Left ventricle myocardium inferior (tissue), 1 donor: ENCODE measurements around the gene SLC5A2. TPM values are rescaled to one million over a fixed set of nuclear protein-coding genes. Genes with fewer than 3 reads are reported as not detected.
"Not testable (repeated sequence)": the region's sequence is repeated elsewhere in the genome, so short reads cannot be mapped to it uniquely, and the experiment has no call there.

Source experiments
- DNase-seq: peaks from one replicate; pipeline ENCODE4 v3.0.0-alpha.2; 2020
- H3K27ac ChIP-seq: fragments of 200-600 bp; replicated peaks from 2 replicates; pipeline ENCODE4 v1.8.0; 2021
- H3K27me3 ChIP-seq: fragments of 200-600 bp; 2 replicates; pipeline ENCODE4 v1.8.0; 2021; ENCODE audit warnings: low read depth
- H3K36me3 ChIP-seq: fragments of 200-600 bp; 2 replicates; pipeline ENCODE4 v1.8.0; 2021
- H3K4me1 ChIP-seq: fragments of 200-600 bp; 2 replicates; pipeline ENCODE4 v1.8.0; 2021
- H3K4me3 ChIP-seq: fragments of 200-600 bp; 2 replicates; pipeline ENCODE4 v1.8.0; 2021; ENCODE audit warnings: mild to moderate bottlenecking, moderate library complexity
- H3K9me3 ChIP-seq: fragments of 200-600 bp; replicated peaks from 2 replicates; pipeline ENCODE4 v1.8.0; 2021
- CTCF ChIP-seq: fragments of 200-600 bp; IDR thresholded peaks from 2 replicates; pipeline ENCODE4 v1.8.0; 2021; ENCODE audit warnings: antibody characterized with exemption, mild to moderate bottlenecking, borderline replicate concordance
- intact Hi-C: fragments of 100-400 bp; cut with micrococcal nuclease; formaldehyde crosslinking; loops from one replicate; pipeline ENCODE4 v1.11.0; 2022
- total RNA-seq: library from RNA; stranded (reverse); fragmentation: NEBNext Ultra II Directional; extraction: Animal tissue kit (Norgen Biotek cat#: 25700); gene quantifications from one replicate; pipeline ENCODE4 v1.2.1, GENCODE V29; 2021
- donor health status: DM: no; HTN: yes; CAD: no; lungs with severe emphysema.

Gene SLC5A2
- total RNA-seq, 1 donor from 2014 or later, result not detected

GRCh38 chr16:31513884-31514283 lies 31.0 kb downstream of the SLC5A2 start:
- no peak for TF ChIP-seq CTCF
- intact Hi-C loops, result no loop called here
- Histone ChIP-seq H3K27ac (no peak overlapping the region), H3K27me3 (no peaks in the 10 kb centered on the region), H3K36me3 (no peaks in the 10 kb centered on the region), H3K9me3 (no peaks in the 10 kb centered on the region), H3K4me1 (peaks cover 13% of the 10 kb centered on the region), H3K4me3 (no peak overlapping the region)
- no peak for DNase-seq

GRCh38 chr16:31517800-31518402 lies 35.0 kb downstream of the SLC5A2 start:
- Histone ChIP-seq H3K27ac (no peak overlapping the region), H3K36me3 (no peaks in the 10 kb centered on the region), H3K27me3 (no peaks in the 10 kb centered on the region), H3K9me3 (no peaks in the 10 kb centered on the region), H3K4me1 (no peaks in the 10 kb centered on the region), H3K4me3 (no peak overlapping the region)
- intact Hi-C loops, result no loop called here
- no peak for DNase-seq
- TF ChIP-seq CTCF, result no peak

GRCh38 chr16:31519759-31520431 lies 37.0 kb downstream of the SLC5A2 start:
- Histone ChIP-seq H3K4me1 (no peaks in the 10 kb centered on the region), H3K27me3 (no peaks in the 10 kb centered on the region), H3K4me3 (no peak overlapping the region), H3K36me3 (no peaks in the 10 kb centered on the region), H3K27ac (no peak overlapping the region), H3K9me3 (no peaks in the 10 kb centered on the region)
- DNase-seq, result no peak
- intact Hi-C loops, result no loop called here
- no peak for TF ChIP-seq CTCF

GRCh38 chr16:31521368-31521767 lies 38.4 kb downstream of the SLC5A2 start:
- Histone ChIP-seq H3K27me3 (peaks cover 9% of the 10 kb centered on the region), H3K36me3 (no peaks in the 10 kb centered on the region), H3K4me3 (no peak overlapping the region), H3K27ac (no peak overlapping the region), H3K4me1 (no peaks in the 10 kb centered on the region), H3K9me3 (no peaks in the 10 kb centered on the region)
- intact Hi-C loops, result no loop called here
- TF ChIP-seq CTCF, result no peak
- no peak for DNase-seq

GRCh38 chr16:31522071-31522470 lies 39.1 kb downstream of the SLC5A2 start:
- Histone ChIP-seq H3K27me3 (peaks cover 11% of the 10 kb centered on the region), H3K9me3 (no peaks in the 10 kb centered on the region), H3K36me3 (no peaks in the 10 kb centered on the region), H3K27ac (no peak overlapping the region), H3K4me1 (no peaks in the 10 kb centered on the region), H3K4me3 (no peak overlapping the region)
- intact Hi-C loops, result no loop called here
- no peak for DNase-seq
- TF ChIP-seq CTCF, result no peak

- H3K27me3 ChIP-seq, result peaks cover 27% of the 10 kb centered on the region
Measured at GRCh38 chr16:31523768-31524167, 40.8 kb downstream of the SLC5A2 start.

More at GRCh38 chr16:31523768-31524167, 40.8 kb downstream of the SLC5A2 start:
- DNase-seq, H3K36me3 ChIP-seq, H3K4me1 ChIP-seq, H3K9me3 ChIP-seq, H3K27ac ChIP-seq, H3K4me3 ChIP-seq, intact Hi-C loops: not testable (repeated sequence)
